ENCODE results near the gene MAD1L1.

DNA sequence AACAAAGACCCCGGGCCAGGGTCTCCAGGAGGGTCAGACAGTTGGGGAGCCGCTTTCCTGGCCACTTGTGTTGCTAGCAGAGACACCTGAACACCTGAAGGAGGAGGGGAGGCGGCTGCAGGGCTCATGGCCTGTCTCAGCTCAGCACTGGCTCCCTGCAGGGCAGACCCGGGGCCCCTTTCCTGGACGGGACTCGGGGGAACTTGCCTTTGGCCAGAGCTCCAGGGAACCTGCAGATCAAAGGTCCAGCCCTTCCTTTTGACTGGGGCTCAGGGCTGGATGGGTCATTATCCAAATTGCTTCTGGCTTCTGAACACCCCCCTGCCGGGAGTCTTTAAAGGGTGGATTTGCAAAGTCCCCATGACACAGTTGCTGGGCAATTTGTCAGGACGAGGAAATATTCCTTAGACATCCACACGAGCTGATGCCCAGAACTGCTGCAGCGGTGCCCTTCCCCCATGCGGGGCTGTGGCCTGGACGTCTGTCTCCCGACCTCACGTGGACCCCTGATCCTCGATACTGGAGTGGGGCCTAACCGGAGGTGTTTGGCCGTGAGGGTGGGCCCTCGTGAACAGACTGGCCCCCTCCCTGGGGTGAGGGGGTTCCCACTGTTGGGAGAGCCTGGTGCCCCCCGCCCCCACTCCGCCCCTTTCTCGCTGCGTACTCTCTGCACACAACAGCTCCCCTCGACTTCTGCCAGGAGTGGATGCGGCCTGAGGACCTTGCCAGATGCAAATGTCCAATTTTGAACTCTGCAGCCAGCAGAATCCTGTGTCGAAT is 368.4 kb downstream of the MAD1L1 start:
- TF ChIP-seq, protein P1, sequence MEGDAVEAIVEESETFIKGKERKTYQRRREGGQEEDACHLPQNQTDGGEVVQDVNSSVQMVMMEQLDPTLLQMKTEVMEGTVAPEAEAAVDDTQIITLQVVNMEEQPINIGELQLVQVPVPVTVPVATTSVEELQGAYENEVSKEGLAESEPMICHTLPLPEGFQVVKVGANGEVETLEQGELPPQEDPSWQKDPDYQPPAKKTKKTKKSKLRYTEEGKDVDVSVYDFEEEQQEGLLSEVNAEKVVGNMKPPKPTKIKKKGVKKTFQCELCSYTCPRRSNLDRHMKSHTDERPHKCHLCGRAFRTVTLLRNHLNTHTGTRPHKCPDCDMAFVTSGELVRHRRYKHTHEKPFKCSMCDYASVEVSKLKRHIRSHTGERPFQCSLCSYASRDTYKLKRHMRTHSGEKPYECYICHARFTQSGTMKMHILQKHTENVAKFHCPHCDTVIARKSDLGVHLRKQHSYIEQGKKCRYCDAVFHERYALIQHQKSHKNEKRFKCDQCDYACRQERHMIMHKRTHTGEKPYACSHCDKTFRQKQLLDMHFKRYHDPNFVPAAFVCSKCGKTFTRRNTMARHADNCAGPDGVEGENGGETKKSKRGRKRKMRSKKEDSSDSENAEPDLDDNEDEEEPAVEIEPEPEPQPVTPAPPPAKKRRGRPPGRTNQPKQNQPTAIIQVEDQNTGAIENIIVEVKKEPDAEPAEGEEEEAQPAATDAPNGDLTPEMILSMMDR (conservative IDR thresholded peaks at IDR 0.05; ENCODE audit: low read length) = no peak
- TF ChIP-seq EZH2phosphoT487 (IDR thresholded peaks at IDR 0.05; ENCODE audit: borderline replicate concordance, low read depth, low read length) = no peak

Data from OCI-LY7 (cell line).